AG10803 (cell line): ENCODE data around the gene PTPRE.

Source experiments
- DNase-seq: peaks from one replicate; pipeline ENCODE4 v3.0.0; 2010; ENCODE audit warnings: low read depth
- H3K4me3 ChIP-seq: 2 replicates; pipeline ENCODE4 v1.5.1; 2011; ENCODE audit warnings: mild to moderate bottlenecking, low read length, control low read depth
- TF ChIP-seq, protein P1 (sequence below): conservative IDR thresholded peaks from 2 replicates; pipeline ENCODE4 v1.5.1; 2011; ENCODE audit warnings: mild to moderate bottlenecking, low read length, control low read depth, inconsistent platforms

PTPRE gene

GRCh38 chr10:127875916-127876315, 31.0 kb upstream of the PTPRE start:
- H3K4me3 ChIP-seq = no peak overlapping the region
- TF ChIP-seq, protein P1, sequence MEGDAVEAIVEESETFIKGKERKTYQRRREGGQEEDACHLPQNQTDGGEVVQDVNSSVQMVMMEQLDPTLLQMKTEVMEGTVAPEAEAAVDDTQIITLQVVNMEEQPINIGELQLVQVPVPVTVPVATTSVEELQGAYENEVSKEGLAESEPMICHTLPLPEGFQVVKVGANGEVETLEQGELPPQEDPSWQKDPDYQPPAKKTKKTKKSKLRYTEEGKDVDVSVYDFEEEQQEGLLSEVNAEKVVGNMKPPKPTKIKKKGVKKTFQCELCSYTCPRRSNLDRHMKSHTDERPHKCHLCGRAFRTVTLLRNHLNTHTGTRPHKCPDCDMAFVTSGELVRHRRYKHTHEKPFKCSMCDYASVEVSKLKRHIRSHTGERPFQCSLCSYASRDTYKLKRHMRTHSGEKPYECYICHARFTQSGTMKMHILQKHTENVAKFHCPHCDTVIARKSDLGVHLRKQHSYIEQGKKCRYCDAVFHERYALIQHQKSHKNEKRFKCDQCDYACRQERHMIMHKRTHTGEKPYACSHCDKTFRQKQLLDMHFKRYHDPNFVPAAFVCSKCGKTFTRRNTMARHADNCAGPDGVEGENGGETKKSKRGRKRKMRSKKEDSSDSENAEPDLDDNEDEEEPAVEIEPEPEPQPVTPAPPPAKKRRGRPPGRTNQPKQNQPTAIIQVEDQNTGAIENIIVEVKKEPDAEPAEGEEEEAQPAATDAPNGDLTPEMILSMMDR = no peak
- no peak for DNase-seq

GRCh38 chr10:127877116-127877515, 29.8 kb upstream of the PTPRE start:
- DNase-seq = no peak
- no peak overlapping the region for H3K4me3 ChIP-seq
- TF ChIP-seq, protein P1 = no peak

DNA sequence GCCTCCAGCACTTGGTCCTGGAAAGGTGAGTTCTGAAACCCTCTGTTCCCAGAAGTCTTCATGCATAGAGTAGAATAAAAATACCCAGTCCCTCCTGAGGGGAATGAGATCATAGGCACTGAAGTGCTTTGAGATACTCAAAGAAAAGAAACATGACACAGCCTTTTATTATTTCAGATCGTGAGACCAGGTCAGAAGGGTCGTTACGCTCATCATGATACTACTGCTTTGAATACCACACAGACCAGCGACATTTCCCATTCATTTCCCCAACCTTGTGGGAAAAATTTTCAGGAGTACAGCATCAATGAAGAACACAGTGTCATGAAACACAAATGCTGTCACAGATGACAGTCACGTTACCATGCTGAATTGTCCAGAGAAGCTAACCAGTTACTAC, 29.2 kb upstream of the PTPRE start:
- TF ChIP-seq, protein P1 = no peak
- no peak overlapping the region for H3K4me3 ChIP-seq
- no peak for DNase-seq

DNA sequence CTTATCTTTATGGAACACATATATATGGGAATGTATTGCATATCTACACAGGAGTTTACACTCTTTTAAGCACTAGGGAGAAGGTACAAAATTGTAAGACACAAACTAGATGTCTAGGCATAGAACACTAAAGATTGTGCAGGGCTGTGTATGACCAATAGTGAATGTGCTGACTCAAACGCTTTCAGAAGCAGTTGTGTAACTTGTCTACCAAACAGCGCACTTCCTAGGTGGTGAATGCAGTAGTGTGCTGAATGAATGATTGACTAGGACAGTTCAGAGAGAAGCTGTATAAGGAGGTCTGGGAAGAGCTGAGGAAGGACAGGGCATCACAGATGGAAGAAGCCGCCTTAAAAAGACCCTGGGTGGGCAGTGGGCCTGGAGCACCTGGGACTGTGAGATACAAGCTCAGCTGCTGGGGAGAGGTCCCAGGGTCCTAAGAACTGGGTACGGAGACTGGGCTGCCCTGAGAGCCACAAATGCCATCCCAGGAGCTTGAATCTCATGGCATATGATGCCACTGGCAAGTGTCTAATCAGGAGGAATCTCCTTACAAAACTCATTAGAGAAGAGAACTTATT, 28.3 kb upstream of the PTPRE start:
- no peak overlapping the region for H3K4me3 ChIP-seq
- TF ChIP-seq, protein P1 = no peak
- no peak for DNase-seq

DNA sequence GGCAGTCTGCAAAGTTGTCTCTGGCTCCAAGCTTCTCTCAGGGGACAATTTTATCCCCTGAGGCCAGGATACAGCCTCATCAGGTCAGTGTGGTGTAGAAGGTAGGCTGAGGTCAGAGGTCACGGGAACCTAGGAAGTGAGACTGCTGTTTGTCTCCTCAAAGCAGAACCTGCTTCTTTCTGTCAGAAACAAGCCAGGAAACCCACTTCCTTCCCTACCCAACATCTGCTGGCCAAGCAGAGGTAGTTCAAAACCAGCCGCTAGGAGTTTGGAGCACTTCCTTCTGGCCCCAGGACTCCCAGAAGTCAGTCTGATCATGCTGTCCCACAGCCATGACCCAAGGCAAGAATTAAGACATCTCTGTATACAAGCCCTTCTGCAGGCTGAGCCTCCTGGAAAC, 26.3 kb upstream of the PTPRE start:
- TF ChIP-seq, protein P1 = no peak
- H3K4me3 ChIP-seq = no peak overlapping the region
- no peak for DNase-seq

- DNase-seq = no peak
- TF ChIP-seq, protein P1 = no peak
Observed at GRCh38 chr10:127881262-127881661, 25.6 kb upstream of the PTPRE start.

DNA sequence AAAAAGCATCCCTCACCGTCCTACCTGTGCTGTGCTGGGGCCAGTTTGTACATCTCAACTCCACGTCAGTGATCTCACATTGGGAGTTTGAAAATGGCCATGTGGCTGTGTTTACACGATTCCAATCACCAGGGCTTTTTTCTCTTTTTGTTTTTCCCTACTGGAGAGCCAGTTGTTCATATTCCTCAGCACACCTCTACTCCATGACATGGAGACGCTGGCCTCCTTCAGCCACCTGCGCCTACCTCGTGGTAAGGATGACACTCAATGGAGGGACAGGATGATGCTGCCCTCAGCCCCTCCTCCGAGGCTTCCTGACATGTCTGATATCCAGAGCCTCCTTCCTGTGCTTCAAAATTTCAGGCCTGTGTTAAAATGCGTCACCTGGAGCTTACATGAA, 24.5 kb upstream of the PTPRE start:
- H3K4me3 ChIP-seq = no peak overlapping the region
- TF ChIP-seq, protein P1 = no peak
- DNase-seq = no peak

More at GRCh38 chr10:127881262-127881661, 25.6 kb upstream of the PTPRE start:
- H3K4me3 ChIP-seq = no peak overlapping the region
